H1 (cell line): ENCODE data around the gene SPDYE16. TPM values are rescaled to one million over a fixed set of nuclear protein-coding genes. Genes with fewer than 3 reads are reported as not detected.
"Not testable (repeated sequence)": the region's sequence is repeated elsewhere in the genome, so short reads cannot be mapped to it uniquely, and the experiment has no call there.

Experiments used
- CTCF ChIA-PET: fragments of 300-600 bp; sonication (Branson Sonifier 250); formaldehyde crosslinking; loops from one replicate; lab custom pipeline; 2021; ENCODE audit not compliant: partially characterized antibody; lab: Charles Lee
- POLR2A ChIA-PET: fragments of 300-600 bp; sonication (Branson Sonifier 250); formaldehyde crosslinking; loops from one replicate; lab custom pipeline; 2021; ENCODE audit warnings: inconsistent platforms; ENCODE audit not compliant: partially characterized antibody; lab: Charles Lee
- DNase-seq, 2 experiments: peaks; one replicate each; pipeline versions ENCODE4 v3.0.0 to v3.0.0-alpha.2; 2010 to 2022; ENCODE audit warnings: low spot score in 2 of 2, low read depth in 1 of 2, mixed read lengths in 1 of 2
- FAIRE-seq: peaks from 2 replicates; lab custom pipeline; 2011; peaks lifted over from hg19 to GRCh38; lab: Jason Lieb, UNC
- H2AFZ ChIP-seq: 2 replicates; pipeline ENCODE4 v1.8.1; 2012; ENCODE audit warnings: low read length, inconsistent platforms
- H2AK5ac ChIP-seq: 2 replicates; pipeline ENCODE4 v1.6.1; 2013; ENCODE audit warnings: low read depth, low read length
- H2BK120ac ChIP-seq: replicated peaks from 2 replicates; pipeline ENCODE3; 2013; ENCODE audit warnings: low read depth, low read length, inconsistent platforms
- H2BK12ac ChIP-seq: 2 replicates; pipeline ENCODE4 v1.6.1; 2013; ENCODE audit warnings: low read depth, low read length
- H2BK15ac ChIP-seq: 2 replicates; pipeline ENCODE4 v1.6.1; 2013; ENCODE audit warnings: low read length
- H2BK20ac ChIP-seq: 2 replicates; pipeline ENCODE4 v1.6.1; 2013; ENCODE audit warnings: low read length
- H2BK5ac ChIP-seq: 2 replicates; pipeline ENCODE4 v1.6.1; 2013; ENCODE audit warnings: low read depth, low read length
- H3K14ac ChIP-seq: 2 replicates; pipeline ENCODE4 v1.6.1; 2013; ENCODE audit warnings: inconsistent platforms; ENCODE audit not compliant: insufficient read length
- H3K18ac ChIP-seq: 2 replicates; pipeline ENCODE4 v1.6.1; 2013; ENCODE audit warnings: low read length; ENCODE audit errors: extremely low read depth
- H3K23ac ChIP-seq: 2 replicates; pipeline ENCODE4 v1.6.1; 2013; ENCODE audit warnings: inconsistent platforms; ENCODE audit not compliant: insufficient read length
- H3K23me2 ChIP-seq: 2 replicates; pipeline ENCODE4 v1.6.1; 2013; ENCODE audit warnings: low read depth, low read length
- H3K27ac ChIP-seq: 2 replicates; pipeline ENCODE4 v1.6.1; 2011; ENCODE audit warnings: low read depth, low read length, inconsistent platforms
- H3K27me3 ChIP-seq, 4 experiments: replicated peaks in 1 of 4; 1 replicate in 1 of 4; 2 replicates in 3 of 4; pipeline versions ENCODE4 v1.6.1 to v1.8.1; 2011 to 2013; ENCODE audit warnings: low read length in 3 of 4, mild to moderate bottlenecking in 3 of 4, inconsistent platforms in 2 of 4, mixed read lengths in 2 of 4, moderate library complexity in 1 of 4; ENCODE audit not compliant: control insufficient read depth in 3 of 4, insufficient read depth in 3 of 4; ENCODE audit errors: extremely low read depth in 1 of 4
- H3K36me3 ChIP-seq, 4 experiments: 2 replicates each; pipeline versions ENCODE4 v1.6.1 to v1.8.1; 2011 to 2013; ENCODE audit warnings: mild to moderate bottlenecking in 4 of 4, low read length in 3 of 4, moderate library complexity in 2 of 4, control low read depth in 1 of 4, inconsistent platforms in 1 of 4; ENCODE audit not compliant: insufficient read depth in 4 of 4, control insufficient read depth in 2 of 4
- H3K4ac ChIP-seq: replicated peaks from 2 replicates; pipeline ENCODE3; 2013; ENCODE audit warnings: low read length, low read depth, mixed read lengths, inconsistent platforms; ENCODE audit not compliant: insufficient read length
- H3K4me1 ChIP-seq, 4 experiments: replicated peaks in 1 of 4; 1 replicate in 1 of 4; 2 replicates in 3 of 4; pipeline versions ENCODE4 v1.6.1 to v1.8.1; 2011 to 2013; ENCODE audit warnings: low read length in 3 of 4, inconsistent platforms in 2 of 4, mixed read lengths in 1 of 4; ENCODE audit not compliant: insufficient read depth in 4 of 4, control insufficient read depth in 3 of 4
- H3K4me2 ChIP-seq, 2 experiments: 2 replicates each; pipeline versions ENCODE4 v1.6.1 to v1.8.1; 2011 to 2013; ENCODE audit warnings: low read depth in 2 of 2, low read length in 2 of 2, control low read depth in 1 of 2, inconsistent platforms in 1 of 2, mild to moderate bottlenecking in 1 of 2; ENCODE audit not compliant: insufficient read depth in 1 of 2
- H3K4me3 ChIP-seq, 4 experiments: fragments of 200-600, 300-600 bp in 1 of 4; sonication (generic), shearing (Covaris generic), sonication (Bioruptor Twin) in 1 of 4; 2 replicates each; pipeline versions ENCODE4 v1.5.1 to v1.8.1; 2011 to 2016; ENCODE audit warnings: low read length in 4 of 4, low read depth in 3 of 4, control low read depth in 2 of 4, inconsistent platforms in 2 of 4, mild to moderate bottlenecking in 2 of 4, mixed read lengths in 1 of 4, moderate library complexity in 1 of 4; ENCODE audit not compliant: insufficient read depth in 2 of 4; ENCODE audit errors: extremely low read depth in 1 of 4
- H3K56ac ChIP-seq: replicated peaks from 2 replicates; pipeline ENCODE3; 2013; ENCODE audit warnings: low read depth, mild to moderate bottlenecking, mixed read lengths, low read length, inconsistent platforms; ENCODE audit not compliant: insufficient read length
- H3K79me1 ChIP-seq: 2 replicates; pipeline ENCODE4 v1.6.1; 2013; ENCODE audit warnings: low read depth, low read length, control low read depth
- H3K79me2 ChIP-seq, 2 experiments: 2 replicates each; pipeline versions ENCODE4 v1.6.1 to v1.8.1; 2012 to 2013; ENCODE audit warnings: low read length in 2 of 2, mild to moderate bottlenecking in 2 of 2, inconsistent platforms in 1 of 2; ENCODE audit not compliant: insufficient read depth in 2 of 2, control insufficient read depth in 1 of 2
- H3K9ac ChIP-seq, 4 experiments: replicated peaks in 1 of 4; 1 replicate in 1 of 4; 2 replicates in 3 of 4; pipeline versions ENCODE4 v1.6.1 to v1.8.1; 2011 to 2013; ENCODE audit warnings: low read depth in 3 of 4, low read length in 3 of 4, control low read depth in 2 of 4, mild to moderate bottlenecking in 2 of 4, moderate library complexity in 2 of 4, inconsistent platforms in 1 of 4; ENCODE audit errors: extremely low read depth in 1 of 4
- H3K9me3 ChIP-seq, 2 experiments: 2 replicates each; pipeline versions ENCODE4 v1.6.1 to v1.8.1; 2012 to 2013; ENCODE audit warnings: mild to moderate bottlenecking in 2 of 2, moderate library complexity in 2 of 2, control low read depth in 1 of 2, inconsistent platforms in 1 of 2, low read depth in 1 of 2, low read length in 1 of 2, mixed read lengths in 1 of 2; ENCODE audit not compliant: insufficient read depth in 2 of 2
- H4K20me1 ChIP-seq, 2 experiments: replicated peaks in 1 of 2; 2 replicates each; pipeline versions ENCODE3 to v1.8.1; 2011 to 2013; ENCODE audit warnings: inconsistent platforms in 2 of 2, low read length in 2 of 2, mild to moderate bottlenecking in 1 of 2; ENCODE audit not compliant: insufficient read depth in 2 of 2, control insufficient read depth in 1 of 2
- H4K5ac ChIP-seq: 2 replicates; pipeline ENCODE4 v1.6.1; 2013; ENCODE audit warnings: low read length, low read depth, mixed read lengths, inconsistent platforms; ENCODE audit not compliant: insufficient read length
- H4K8ac ChIP-seq: 2 replicates; pipeline ENCODE4 v1.8.0; 2013; ENCODE audit warnings: mild to moderate bottlenecking, moderate library complexity, low read length, inconsistent platforms; ENCODE audit not compliant: insufficient read depth; ENCODE audit errors: extremely low read depth
- H4K91ac ChIP-seq: replicated peaks from 2 replicates; pipeline ENCODE3; 2013; ENCODE audit warnings: low read length, mixed read lengths, inconsistent platforms; ENCODE audit not compliant: insufficient read length
- BACH1 ChIP-seq: IDR thresholded peaks from 2 replicates; pipeline ENCODE4 v1.6.1; 2012; ENCODE audit warnings: low read length, improper control_type of control experiment
- CHD2 ChIP-seq: IDR thresholded peaks from 2 replicates; pipeline ENCODE4 v1.6.1; 2012; ENCODE audit warnings: low read length, improper control_type of control experiment
- CREB1 ChIP-seq: IDR thresholded peaks from 2 replicates; pipeline ENCODE4 v1.6.1; 2012; ENCODE audit warnings: inconsistent platforms
- EP300 ChIP-seq, 2 experiments: IDR thresholded peaks; 1 replicate in 1 of 2; 2 replicates in 1 of 2; pipeline ENCODE4 v1.6.1; 2011 to 2012; ENCODE audit warnings: low read depth in 2 of 2, low read length in 2 of 2, mild to moderate bottlenecking in 2 of 2, borderline replicate concordance in 1 of 2, inconsistent platforms in 1 of 2, moderate library complexity in 1 of 2
- HDAC6 ChIP-seq: IDR thresholded peaks from one replicate; pipeline ENCODE4 v1.7.1; 2012; ENCODE audit warnings: low read depth, mild to moderate bottlenecking, inconsistent platforms, low read length, moderate library complexity
- NANOG ChIP-seq: IDR thresholded peaks from 2 replicates; pipeline ENCODE4 v1.6.1; 2011; ENCODE audit warnings: low read length, low read depth, mild to moderate bottlenecking, inconsistent platforms; ENCODE audit not compliant: insufficient read depth, poor library complexity, severe bottlenecking
- RBBP5 ChIP-seq: IDR thresholded peaks from 2 replicates; pipeline ENCODE4 v1.7.1; 2012; ENCODE audit warnings: low read depth, mild to moderate bottlenecking, inconsistent platforms, low read length, moderate library complexity, borderline replicate concordance
- TBP ChIP-seq: IDR thresholded peaks from 2 replicates; pipeline ENCODE4 v1.6.1; 2011; ENCODE audit warnings: low read depth, low read length, improper control_type of control experiment
- WGBS, 2 experiments: shearing (Covaris generic) in 1 of 2; methylation state at CpG; one replicate each; pipeline versions ENCODE4 v1.1.6 to v1.1.7; 2013 to 2015; ENCODE audit warnings: low lambda C conversion rate in 2 of 2, mixed read lengths in 2 of 2, inconsistent platforms in 1 of 2, low coverage in 1 of 2, missing lambda C conversion rate in 1 of 2; ENCODE audit not compliant: insufficient replicate concordance in 2 of 2, insufficient coverage in 1 of 2, insufficient read length in 1 of 2; ENCODE audit errors: extremely low coverage in 1 of 2, missing lambda C conversion rate in 1 of 2; 5-methylcytosine and 5-hydroxymethylcytosine counted together
- polyA plus RNA-seq, 7 experiments: library from polyadenylated mRNA; depleted of rRNA in 3 of 7; stranded (reverse) in 5 of 7; unstranded in 2 of 7; fragments of >200 nt in 5 of 7; fragments of 200-250 nt in 2 of 7; gene quantifications; 1 replicate in 5 of 7; 2 replicates in 1 of 7; 4 replicates in 1 of 7; pipeline versions ENCODE4 v1.2.1 to v1.2.3, GENCODE V29; 2011 to 2013; ENCODE audit warnings: missing spikeins in 2 of 7, mixed read lengths in 2 of 7
- total RNA-seq: library from RNA; stranded (reverse); fragmentation: NEBNext Ultra II Directional; extraction: Animal tissue kit (Norgen Biotek cat#: 25700); gene quantifications from 2 replicates; pipeline ENCODE4 v1.2.1, GENCODE V29; 2021

Gene SPDYE16
- total and polyA plus RNA-seq, 2 of the 8 experiments (the other 6 are each of a cell fraction or from before 2014, with no cell fraction given), result not detected

DNA sequence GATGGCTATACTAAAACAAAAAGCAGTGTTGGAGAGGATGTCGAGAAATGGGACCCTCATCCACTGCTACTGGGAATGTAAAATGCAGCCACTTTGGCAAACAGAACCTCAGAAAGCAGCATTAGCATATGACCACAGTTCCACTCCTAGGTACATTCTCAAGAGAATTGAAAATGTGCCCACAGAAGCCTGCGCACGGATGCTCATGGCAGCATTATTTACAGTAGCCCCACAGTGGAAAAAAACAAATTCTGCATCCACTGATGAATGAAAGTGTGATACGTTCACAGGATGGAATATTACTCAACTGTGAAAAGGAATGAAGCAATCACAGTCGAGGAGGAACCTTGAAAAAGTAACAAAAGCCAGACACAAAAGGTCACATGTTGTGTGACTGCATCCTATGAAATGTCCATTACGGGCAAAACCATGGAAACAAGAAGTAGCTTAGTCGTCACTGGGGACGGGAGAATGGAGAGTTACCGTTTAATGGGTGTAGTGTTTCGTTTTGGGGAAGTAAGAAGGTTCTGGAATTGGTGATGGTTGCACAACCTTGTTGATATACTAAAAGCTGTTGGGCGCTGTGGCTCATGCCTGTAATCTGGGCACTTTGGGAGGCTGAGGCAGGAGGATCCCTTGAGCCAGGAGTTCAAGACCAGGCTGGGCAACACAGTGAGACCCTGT, 35.2 kb downstream of the SPDYE16 start (continued):
- TF ChIP-seq BACH1 (no peak), HDAC6 (no peak), EP300 (IDR thresholded peaks at IDR 0.05; ENCODE audit: borderline replicate concordance in 1 of 2, low read depth in 2 of 2, low read length in 2 of 2) (no peak), RBBP5 (no peak), TBP (no peak), CHD2 (no peak), CREB1 (no peak), NANOG (no peak)
- TF ChIP-seq, all 59 proteins: peak for 0

- not testable (repeated sequence) for H2AFZ ChIP-seq, H4K91ac ChIP-seq, H4K20me1 ChIP-seq, H3K23ac ChIP-seq, H3K27me3 ChIP-seq, H4K5ac ChIP-seq, H2BK20ac ChIP-seq, H3K14ac ChIP-seq, H3K56ac ChIP-seq, H2BK12ac ChIP-seq, H2BK5ac ChIP-seq, H2AK5ac ChIP-seq, H3K9me3 ChIP-seq, H3K27ac ChIP-seq, H3K4me3 ChIP-seq, H3K23me2 ChIP-seq, H3K79me2 ChIP-seq, H3K4ac ChIP-seq, H2BK120ac ChIP-seq, DNase-seq, H3K36me3 ChIP-seq, H3K9ac ChIP-seq, H4K8ac ChIP-seq, H2BK15ac ChIP-seq, H3K4me2 ChIP-seq, FAIRE-seq, H3K79me1 ChIP-seq, H3K18ac ChIP-seq
- H3K4me1 ChIP-seq, result peaks cover 0 to 11% (median 8%) of the 10 kb centered on the region in 4 experiments; a peak in 6 of 7 replicates
- POLR2A ChIA-PET, result interaction anchor here (0.6 kb wide), 1 partner anchor 74 kb away, joined by 5 read pairs; no protein-coding TSS in a partner anchor
- CTCF ChIA-PET, result interaction anchor here (0.7 kb wide), 1 partner anchor 218 kb away, joined by 3 read pairs; no protein-coding TSS in a partner anchor
- WGBS, 2 experiments, result 97% methylated on average over 8 of the region's 8 CpGs; no CpG with 5 or more reads in 1 of the 2 experiments
Observed at GRCh38 chr7:76506643-76507042, 36.5 kb downstream of the SPDYE16 start.
